IMR-90 (cell line): ENCODE data around the gene LDLRAD1. TPM values are rescaled to one million over a fixed set of nuclear protein-coding genes. Genes with fewer than 3 reads are reported as not detected.
A peak's percentile ranks its signal among the peaks of the same experiment; 100 is the strongest.

Experiments
- ATAC-seq: fragments of 200-7000 bp; cut with Tn5 transposase; 2 replicates; pipeline ENCODE4 v1.9.1; 2020; ENCODE audit warnings: low read depth, mild to moderate bottlenecking, moderate library complexity
- BruUV-seq: library from RNA; stranded (reverse); fragments of 400-500 nt; replicated peaks from 2 replicates; lab custom pipeline; 2021; lab: Mats Ljungman, UMichigan
- CTCF ChIA-PET: fragments of 300-600 bp; formaldehyde crosslinking; extraction: SDS; loops from one replicate; lab custom pipeline; 2021; ENCODE audit warnings: antibody characterized with exemption; lab: Yijun Ruan, JAX
- POLR2A ChIA-PET: fragments of 300-600 bp; sonication (Branson Sonifier 250); formaldehyde crosslinking; loops from one replicate; lab custom pipeline; 2022; ENCODE audit warnings: antibody characterized with exemption; ENCODE audit not compliant: unreplicated experiment; lab: Charles Lee
- DNase-seq: peaks from one replicate; pipeline ENCODE4 v3.0.0; 2013
- H2AFZ ChIP-seq: replicated peaks from 2 replicates; pipeline ENCODE3; 2013; ENCODE audit warnings: low read length, mild to moderate bottlenecking; ENCODE audit not compliant: poor library complexity
- H2AK5ac ChIP-seq: 2 replicates; pipeline ENCODE4 v1.6.1; 2013; ENCODE audit warnings: low read depth, low read length, inconsistent platforms
- H2AK9ac ChIP-seq: replicated peaks from 2 replicates; pipeline ENCODE3; 2013; ENCODE audit warnings: mild to moderate bottlenecking, low read depth, low read length, moderate library complexity; ENCODE audit not compliant: poor library complexity
- H2BK120ac ChIP-seq: 2 replicates; pipeline ENCODE4 v1.6.1; 2013; ENCODE audit warnings: low read depth, low read length, inconsistent platforms
- H2BK15ac ChIP-seq: 3 replicates; pipeline ENCODE4 v1.6.1; 2013; ENCODE audit warnings: low read depth, low read length, inconsistent platforms
- H2BK20ac ChIP-seq: 2 replicates; pipeline ENCODE4 v1.6.1; 2013; ENCODE audit warnings: low read depth, mild to moderate bottlenecking, inconsistent platforms, low read length, moderate library complexity
- H2BK5ac ChIP-seq: 2 replicates; pipeline ENCODE4 v1.6.1; 2013; ENCODE audit warnings: mild to moderate bottlenecking, low read depth, low read length, inconsistent platforms; ENCODE audit not compliant: poor library complexity, severe bottlenecking
- H3K14ac ChIP-seq: replicated peaks from 2 replicates; pipeline ENCODE4 v1.6.1; 2013; ENCODE audit warnings: low read depth, low read length, inconsistent platforms
- H3K18ac ChIP-seq: 2 replicates; pipeline ENCODE4 v1.6.1; 2013; ENCODE audit warnings: low read depth, low read length, control low read depth
- H3K23ac ChIP-seq: 2 replicates; pipeline ENCODE4 v1.6.1; 2013; ENCODE audit warnings: low read depth, low read length, inconsistent platforms
- H3K27ac ChIP-seq: 2 replicates; pipeline ENCODE4 v1.5.1; 2013; ENCODE audit warnings: mild to moderate bottlenecking, control low read depth, low read length; ENCODE audit not compliant: insufficient read depth
- H3K27me3 ChIP-seq: 2 replicates; pipeline ENCODE4 v1.6.1; 2013; ENCODE audit warnings: low read length; ENCODE audit not compliant: control insufficient read depth, insufficient read depth
- H3K36me3 ChIP-seq: 2 replicates; pipeline ENCODE4 v1.6.1; 2013; ENCODE audit warnings: low read length, mixed read lengths; ENCODE audit not compliant: control insufficient read depth, insufficient read depth
- H3K4ac ChIP-seq: 2 replicates; pipeline ENCODE4 v1.6.1; 2013; ENCODE audit warnings: low read depth, low read length, inconsistent platforms
- H3K4me1 ChIP-seq: 2 replicates; pipeline ENCODE4 v1.6.1; 2013; ENCODE audit warnings: low read length, mixed read lengths; ENCODE audit not compliant: control insufficient read depth, insufficient read depth
- H3K4me2 ChIP-seq: 2 replicates; pipeline ENCODE4 v1.6.1; 2013; ENCODE audit warnings: low read depth, mild to moderate bottlenecking, control low read depth, low read length, moderate library complexity
- H3K4me3 ChIP-seq: 2 replicates; pipeline ENCODE4 v1.5.1; 2013; ENCODE audit warnings: low read depth, mild to moderate bottlenecking, control low read depth, low read length, moderate library complexity; ENCODE audit not compliant: insufficient read depth
- H3K56ac ChIP-seq: 2 replicates; pipeline ENCODE4 v1.6.1; 2013; ENCODE audit warnings: low read length, inconsistent platforms; ENCODE audit not compliant: insufficient read depth; ENCODE audit errors: extremely low read depth
- H3K79me1 ChIP-seq, 2 experiments: 2 replicates each; pipeline ENCODE4 v1.6.1; 2013; ENCODE audit warnings: low read length in 2 of 2, inconsistent platforms in 1 of 2, low read depth in 1 of 2
- H3K9ac ChIP-seq: 2 replicates; pipeline ENCODE4 v1.6.1; 2013; ENCODE audit warnings: low read depth, low read length, control low read depth
- H3K9me1 ChIP-seq: 2 replicates; pipeline ENCODE4 v1.6.1; 2013; ENCODE audit warnings: low read length, inconsistent platforms; ENCODE audit not compliant: insufficient read depth
- H3K9me3 ChIP-seq: 2 replicates; pipeline ENCODE4 v1.6.1; 2013; ENCODE audit warnings: low read length; ENCODE audit not compliant: control insufficient read depth, insufficient read depth
- H4K20me1 ChIP-seq: 2 replicates; pipeline ENCODE4 v1.6.1; 2013; ENCODE audit warnings: low read length, inconsistent platforms; ENCODE audit not compliant: insufficient read depth
- H4K5ac ChIP-seq: 2 replicates; pipeline ENCODE4 v1.6.1; 2013; ENCODE audit warnings: mild to moderate bottlenecking, low read depth, low read length, control low read depth
- H4K8ac ChIP-seq, 2 experiments: 2 replicates each; pipeline ENCODE4 v1.6.1; 2013; ENCODE audit warnings: low read depth in 2 of 2, low read length in 2 of 2, control low read depth in 1 of 2, inconsistent platforms in 1 of 2
- H4K91ac ChIP-seq: 2 replicates; pipeline ENCODE4 v1.6.1; 2013; ENCODE audit warnings: low read depth, low read length, inconsistent platforms; ENCODE audit not compliant: insufficient read depth
- CEBPB ChIP-seq: IDR thresholded peaks from 2 replicates; pipeline ENCODE4 v1.6.1; 2012; ENCODE audit warnings: low read depth, low read length, improper control_type of control experiment
- NFE2L2 ChIP-seq: fragments of 150-350 bp; IDR thresholded peaks from 2 replicates; pipeline ENCODE4 v1.6.1; 2016; ENCODE audit warnings: low read depth, mild to moderate bottlenecking, low read length
- SMC3 ChIP-seq: fragments of 150-350 bp; IDR thresholded peaks from 2 replicates; pipeline ENCODE4 v1.6.1; 2016; ENCODE audit warnings: low read depth, mild to moderate bottlenecking, antibody characterized with exemption, low read length, moderate library complexity
- WGBS, 2 experiments: methylation state at CpG; one replicate each; pipeline versions ENCODE4 v1.1.5 to v1.1.7; 2013; ENCODE audit warnings: missing lambda C conversion rate in 2 of 2; ENCODE audit not compliant: insufficient read length in 1 of 2; ENCODE audit errors: extremely low coverage in 2 of 2; 5-methylcytosine and 5-hydroxymethylcytosine counted together
- dilution Hi-C: fragments of 300-500 bp; cut with HindIII; formaldehyde crosslinking; loops from one replicate; pipeline ENCODE4 v1.14.3; 2018; ENCODE audit warnings: low sequenced_read_pairs; ENCODE audit not compliant: unreplicated experiment
- in situ Hi-C: fragments of 300-500 bp; cut with MboI; formaldehyde crosslinking; loops from 3 replicates; pipeline ENCODE4 v1.14.3; 2019; ENCODE audit warnings: low sequenced_read_pairs, inconsistent platforms, mixed read lengths
- intact Hi-C: fragments of 100-400 bp; cut with micrococcal nuclease; formaldehyde crosslinking; loops from 2 replicates; pipeline ENCODE4 v1.10.0; 2022
- polyA plus RNA-seq, 3 experiments: library from polyadenylated mRNA; depleted of rRNA; stranded (reverse); fragments of >200 nt; gene quantifications; 2 replicates each; pipeline ENCODE4 v1.2.3, GENCODE V29; 2012; ENCODE audit warnings: low replicate concordance in 1 of 3
- total RNA-seq: library from RNA; depleted of rRNA; stranded (reverse); fragments of >200 nt; gene quantifications from 2 replicates; pipeline ENCODE4 v1.2.3, GENCODE V29; 2012

The LDLRAD1 gene
- total and polyA plus RNA-seq, 2 of the 4 experiments (the other 2 are of a cell fraction): not detected

- Histone ChIP-seq H2BK20ac (no peak overlapping the region), H3K36me3 (peaks cover 35% of the 10 kb centered on the region), H4K8ac (no peak overlapping the region), H2AFZ (no peak overlapping the region), H3K79me1 (peaks cover 7 to 11% of the 10 kb centered on the region in 2 experiments; a peak in 2 of 4 replicates), H2BK15ac (no peak overlapping the region), H3K4me3 (no peak overlapping the region), H3K56ac (no peak overlapping the region), H2BK5ac (no peak overlapping the region), H3K9me3 (no peaks in the 10 kb centered on the region), H3K27ac (no peak overlapping the region), H3K23ac (no peak overlapping the region), H2AK9ac (no peak overlapping the region), H4K20me1 (peaks cover 7% of the 10 kb centered on the region), H3K18ac (no peak overlapping the region), H3K9ac (no peak overlapping the region), H3K9me1 (peaks cover 13% of the 10 kb centered on the region), H4K5ac (no peak overlapping the region), H3K4me1 (peaks cover 10% of the 10 kb centered on the region), H3K14ac (no peak overlapping the region), H4K91ac (no peak overlapping the region), H2BK120ac (no peak overlapping the region), H3K4me2 (no peak overlapping the region), H3K27me3 (no peaks in the 10 kb centered on the region), H2AK5ac (no peak overlapping the region), H3K4ac (no peak overlapping the region)
- dilution Hi-C loops: no loop called here
- ChIA-PET CTCF (no interaction called here), POLR2A (no interaction called here)
- intact Hi-C loops: no loop called here
- ATAC-seq (no peak), DNase-seq (no peak)
- no TSS peak for BruUV-seq
- WGBS, 2 experiments: 80% methylated on average over 1 of the region's 3 CpGs; no CpG with 5 or more reads in 1 of the 2 experiments
- peak; percentile 80 for TF ChIP-seq CEBPB
- no peak for TF ChIP-seq NFE2L2
- no peak for TF ChIP-seq SMC3
- in situ Hi-C loops: no loop called here
These were observed 51.2 kb downstream of the LDLRAD1 start for GRCh38 chr1:53966794-53967193.
